Fibroblast of lung (primary cell): ENCODE results near the gene LMO3. TPM values are rescaled to one million over a fixed set of nuclear protein-coding genes. Genes with fewer than 3 reads are reported as not detected.

Experiments
- DNase-seq, 2 donors: peaks; one replicate each; pipeline versions ENCODE4 v3.0.0 to v3.0.0-alpha.2; 2010; ENCODE audit warnings: low read depth in 2 of 2
- H2AFZ ChIP-seq: 2 replicates; pipeline ENCODE4 v1.5.1; 2012; ENCODE audit warnings: low read length, control low read depth, inconsistent platforms
- H3K27ac ChIP-seq: 2 replicates; pipeline ENCODE4 v1.5.1; 2011; ENCODE audit warnings: low read length, control low read depth; ENCODE audit not compliant: insufficient read depth
- H3K27me3 ChIP-seq: 2 replicates; pipeline ENCODE4 v1.5.1; 2011; ENCODE audit warnings: mild to moderate bottlenecking, low read length; ENCODE audit not compliant: control insufficient read depth, insufficient read depth
- H3K36me3 ChIP-seq: 2 replicates; pipeline ENCODE4 v1.5.1; 2011; ENCODE audit warnings: low read length; ENCODE audit not compliant: control insufficient read depth, insufficient read depth
- H3K4me1 ChIP-seq: 2 replicates; pipeline ENCODE4 v1.5.1; 2011; ENCODE audit warnings: low read length; ENCODE audit not compliant: control insufficient read depth, insufficient read depth; ENCODE audit errors: extremely low read depth
- H3K4me2 ChIP-seq: 2 replicates; pipeline ENCODE4 v1.5.1; 2011; ENCODE audit warnings: low read length, control low read depth; ENCODE audit not compliant: insufficient read depth; ENCODE audit errors: extremely low read depth
- H3K4me3 ChIP-seq, 4 experiments: fragments of 200-600 bp in 1 of 4; sonication (generic) in 1 of 4; replicated peaks in 1 of 4; 2 replicates each; pipeline ENCODE4 v1.5.1; 2011 to 2016; ENCODE audit warnings: low read length in 4 of 4, low read depth in 3 of 4, mild to moderate bottlenecking in 3 of 4, control low read depth in 2 of 4, inconsistent platforms in 1 of 4, mixed read lengths in 1 of 4; ENCODE audit not compliant: insufficient read depth in 1 of 4; ENCODE audit errors: control extremely low read depth in 1 of 4
- H3K79me2 ChIP-seq: 2 replicates; pipeline ENCODE4 v1.5.1; 2012; ENCODE audit warnings: mild to moderate bottlenecking, low read length, inconsistent platforms; ENCODE audit not compliant: control insufficient read depth, insufficient read depth
- H3K9ac ChIP-seq: 2 replicates; pipeline ENCODE4 v1.5.1; 2011; ENCODE audit warnings: mild to moderate bottlenecking, low read length, control low read depth; ENCODE audit not compliant: insufficient read depth
- H3K9me3 ChIP-seq: 2 replicates; pipeline ENCODE4 v1.5.1; 2012; ENCODE audit warnings: low read depth, low read length; ENCODE audit not compliant: control insufficient read depth, insufficient read depth
- H4K20me1 ChIP-seq: 2 replicates; pipeline ENCODE4 v1.5.1; 2011; ENCODE audit warnings: low read length; ENCODE audit not compliant: control insufficient read depth, insufficient read depth; ENCODE audit errors: extremely low read depth
- CTCF ChIP-seq, 2 donors: IDR thresholded peaks in 1 of 2; conservative IDR thresholded peaks in 1 of 2; 1 replicate in 1 of 2; 2 replicates in 1 of 2; pipeline ENCODE4 v1.5.1; 2011 to 2012; ENCODE audit warnings: low read length in 2 of 2, control low read depth in 1 of 2, inconsistent platforms in 1 of 2, low read depth in 1 of 2, mild to moderate bottlenecking in 1 of 2
- EZH2 ChIP-seq: IDR thresholded peaks from 2 replicates; pipeline ENCODE4 v1.5.1; 2012; ENCODE audit warnings: low read length, control low read depth, mild to moderate bottlenecking; ENCODE audit errors: missing control alignments
- polyA plus RNA-seq, 2 donors: library from polyadenylated mRNA; depleted of rRNA in 1 of 2; stranded (reverse) in 1 of 2; unstranded in 1 of 2; fragments of >200 nt; gene quantifications; 2 replicates each; pipeline ENCODE4 v1.2.1, GENCODE V29; 2011 to 2012; ENCODE audit warnings: missing spikeins in 1 of 2
- total RNA-seq: library from RNA; depleted of rRNA; stranded (reverse); fragments of >200 nt; gene quantifications from 2 replicates; pipeline ENCODE4 v1.2.1, GENCODE V29; 2014

Gene LMO3
- total and polyA plus RNA-seq, 2 donors (not counting 1 experiment from before 2014, with no cell fraction given) = 0.12 to 0.50 TPM

GRCh38 chr12:16611146-16611545 is 5.2 kb upstream of the LMO3 start:
- Histone ChIP-seq H3K27ac (no peak overlapping the region), H3K9ac (no peak overlapping the region), H4K20me1 (no peaks in the 10 kb centered on the region), H3K9me3 (no peaks in the 10 kb centered on the region), H3K4me2 (no peak overlapping the region), H3K79me2 (no peaks in the 10 kb centered on the region), H3K36me3 (no peaks in the 10 kb centered on the region), H2AFZ (no peak overlapping the region), H3K4me1 (no peaks in the 10 kb centered on the region), H3K27me3 (no peaks in the 10 kb centered on the region), H3K4me3 (no peak overlapping the region)
- no peak for TF ChIP-seq EZH2
- TF ChIP-seq CTCF (conservative IDR thresholded peaks at IDR 0.05 in 1 of 2, IDR thresholded peaks at IDR 0.05 in 1 of 2; ENCODE audit: low read depth in 1 of 2, low read length in 2 of 2) = no peak
- DNase-seq = no peak

GRCh38 chr12:16610743-16611142 is 4.8 kb upstream of the LMO3 start:
- no peak for TF ChIP-seq CTCF (conservative IDR thresholded peaks at IDR 0.05 in 1 of 2, IDR thresholded peaks at IDR 0.05 in 1 of 2; ENCODE audit: low read depth in 1 of 2, low read length in 2 of 2)
- TF ChIP-seq EZH2 = no peak
- Histone ChIP-seq H3K4me3 (no peak overlapping the region), H3K27ac (no peak overlapping the region), H3K79me2 (no peaks in the 10 kb centered on the region), H3K9me3 (no peaks in the 10 kb centered on the region), H3K4me1 (no peaks in the 10 kb centered on the region), H3K9ac (no peak overlapping the region), H2AFZ (no peak overlapping the region), H3K4me2 (no peak overlapping the region), H3K36me3 (no peaks in the 10 kb centered on the region), H4K20me1 (no peaks in the 10 kb centered on the region), H3K27me3 (no peaks in the 10 kb centered on the region)
- no peak for DNase-seq

- no peak overlapping the region for H2AFZ ChIP-seq
- H3K4me2 ChIP-seq = no peak overlapping the region
- H3K4me3 ChIP-seq = peak overlapping the region in 1 of 4 experiments; percentile 2
- no peaks in the 10 kb centered on the region for H3K27me3 ChIP-seq
- no peak for DNase-seq
- TF ChIP-seq EZH2 (no peak), CTCF (conservative IDR thresholded peaks at IDR 0.05 in 1 of 2, IDR thresholded peaks at IDR 0.05 in 1 of 2; ENCODE audit: low read depth in 1 of 2, low read length in 2 of 2) (no peak)
- no peaks in the 10 kb centered on the region for H3K9me3 ChIP-seq
- H3K27ac ChIP-seq = no peak overlapping the region
- no peaks in the 10 kb centered on the region for H4K20me1 ChIP-seq
- no peaks in the 10 kb centered on the region for H3K4me1 ChIP-seq
- H3K36me3 ChIP-seq = no peaks in the 10 kb centered on the region
- no peaks in the 10 kb centered on the region for H3K79me2 ChIP-seq
- no peak overlapping the region for H3K9ac ChIP-seq
Measured at GRCh38 chr12:16610001-16610585, 4.1 kb upstream of the LMO3 start.
